H7 (cell line): Measurements from ENCODE around the gene USP37. TPM values are rescaled to one million over a fixed set of nuclear protein-coding genes. Genes with fewer than 3 reads are reported as not detected.
A peak's percentile ranks its signal among the peaks of the same experiment; 100 is the strongest.

Experiments
- DNase-seq: peaks from one replicate; pipeline ENCODE4 v3.0.0; 2012
- H3K27me3 ChIP-seq: 2 replicates; pipeline ENCODE4 v1.6.0; 2011; ENCODE audit warnings: mild to moderate bottlenecking, low read length; ENCODE audit not compliant: control insufficient read depth, insufficient read depth
- H3K36me3 ChIP-seq: replicated peaks from 2 replicates; pipeline ENCODE4 v1.5.1; 2011; ENCODE audit warnings: low read length; ENCODE audit not compliant: control insufficient read depth, insufficient read depth
- H3K4me3 ChIP-seq: 2 replicates; pipeline ENCODE4 v1.5.1; 2011; ENCODE audit warnings: low read depth, mild to moderate bottlenecking, control low read depth, low read length, moderate library complexity; ENCODE audit not compliant: insufficient read depth
- total RNA-seq: library from RNA; depleted of rRNA; stranded (reverse); fragments of >200 nt; shearing (Covaris generic); gene quantifications from 2 replicates; pipeline ENCODE4 v1.2.3, GENCODE V29; 2014

The USP37 gene
- total RNA-seq, 1 experiment from 2014 or later: 12.4 TPM

DNA sequence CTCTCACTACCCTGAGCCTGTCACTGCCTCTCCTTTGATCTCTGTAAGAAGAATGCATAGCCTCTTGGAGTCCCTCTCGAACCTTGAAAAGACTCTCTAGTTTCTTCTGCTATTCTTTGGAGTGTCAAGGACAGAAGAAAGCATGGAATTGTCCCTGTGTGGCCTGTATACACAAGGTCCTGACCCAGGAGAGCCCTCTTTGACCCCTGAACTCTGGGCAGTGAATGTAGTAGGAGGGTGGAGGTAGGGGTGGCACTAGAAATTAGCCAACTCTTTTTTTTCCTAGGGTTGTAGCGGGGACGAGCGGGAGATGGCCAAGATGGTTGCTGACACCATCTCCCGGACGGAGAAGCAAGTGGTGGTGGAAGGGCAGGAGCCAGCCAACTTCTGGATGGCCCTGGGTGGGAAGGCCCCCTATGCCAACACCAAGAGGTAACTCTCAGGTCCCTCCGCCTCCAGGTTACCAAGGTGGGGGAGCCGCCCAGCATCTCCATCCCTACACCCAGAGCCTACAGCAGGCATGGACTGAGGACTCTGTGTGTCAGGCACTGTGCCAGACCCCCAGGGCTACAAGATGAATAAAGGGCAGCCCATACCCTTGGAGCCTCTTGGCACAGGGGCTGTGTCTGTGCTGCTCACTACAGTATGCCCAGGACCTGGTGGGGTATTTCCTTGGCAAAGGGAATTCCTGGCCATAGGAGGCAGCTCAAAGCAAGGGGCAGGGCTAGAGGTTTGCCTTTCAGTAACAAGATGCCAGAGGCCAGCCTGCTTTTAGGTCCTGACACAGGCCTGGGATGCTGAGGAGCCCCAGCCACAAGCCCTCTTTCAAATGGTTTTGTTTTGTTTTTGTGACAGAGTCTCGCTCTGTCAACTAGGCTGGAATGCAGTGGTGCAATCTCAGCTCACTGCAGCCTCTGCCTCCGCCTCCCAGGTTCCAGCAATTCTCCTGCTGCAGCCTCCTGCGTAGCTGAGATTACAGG lies 132.9 kb downstream of the USP37 start:
- no peak overlapping the region for H3K4me3 ChIP-seq
- no peaks in the 10 kb centered on the region; the same call in 1 of the 2 replicates for H3K27me3 ChIP-seq
- no peak for DNase-seq
- no peaks in the 10 kb centered on the region for H3K36me3 ChIP-seq

DNA sequence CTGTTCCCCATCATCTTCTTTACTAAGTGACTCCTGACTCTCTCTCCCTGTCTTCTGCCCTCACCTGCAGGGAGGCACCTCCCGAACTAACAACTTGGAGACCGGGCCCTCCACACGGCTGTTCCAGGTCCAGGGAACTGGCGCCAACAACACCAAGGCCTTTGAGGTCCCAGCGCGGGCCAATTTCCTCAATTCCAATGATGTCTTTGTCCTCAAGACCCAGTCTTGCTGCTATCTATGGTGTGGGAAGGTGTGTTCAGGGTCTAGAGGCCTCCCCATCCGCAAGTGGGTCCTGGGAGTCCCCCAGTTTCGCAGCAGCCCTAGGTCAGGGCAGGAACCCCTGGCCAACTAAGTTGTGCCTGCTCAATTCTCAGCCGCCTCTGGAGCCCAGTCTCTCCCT lies 133.7 kb downstream of the USP37 start:
- Histone ChIP-seq H3K27me3 (no peaks in the 10 kb centered on the region; the same call in 1 of the 2 replicates), H3K4me3 (no peak overlapping the region), H3K36me3 (no peaks in the 10 kb centered on the region)
- DNase-seq: peak; percentile 23

DNA sequence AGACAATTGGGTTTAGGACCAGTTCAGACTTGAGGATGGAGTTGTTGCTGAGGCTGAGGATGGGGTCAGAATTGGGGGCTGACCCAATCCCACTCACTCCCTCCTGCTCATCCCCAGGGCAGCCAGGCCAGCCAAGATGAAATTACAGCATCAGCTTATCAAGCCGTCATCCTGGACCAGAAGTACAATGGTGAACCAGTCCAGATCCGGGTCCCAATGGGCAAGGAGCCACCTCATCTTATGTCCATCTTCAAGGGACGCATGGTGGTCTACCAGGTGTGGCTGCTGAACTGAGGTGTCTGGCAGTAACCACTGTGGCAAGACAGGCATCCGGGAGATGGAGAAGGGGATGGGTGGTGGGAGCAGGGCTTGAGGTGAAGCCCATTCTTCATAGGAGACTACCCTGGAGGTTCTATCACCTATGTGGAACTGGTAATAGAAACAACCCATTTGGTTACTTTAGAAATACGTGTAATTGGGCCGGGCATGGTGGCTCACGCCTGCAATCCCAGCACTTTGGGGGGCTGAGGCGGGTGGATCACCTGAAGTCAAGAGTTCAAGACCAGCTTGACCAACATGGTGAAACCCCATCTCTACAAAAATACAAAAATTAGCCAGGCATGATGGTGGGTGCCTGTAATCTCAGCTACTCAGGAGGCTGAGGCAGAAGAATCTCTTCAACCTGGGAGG lies 135.3 kb downstream of the USP37 start:
- Histone ChIP-seq H3K4me3 (no peak overlapping the region), H3K36me3 (no peaks in the 10 kb centered on the region), H3K27me3 (no peaks in the 10 kb centered on the region; the same call in 1 of the 2 replicates)
- DNase-seq: no peak

DNA sequence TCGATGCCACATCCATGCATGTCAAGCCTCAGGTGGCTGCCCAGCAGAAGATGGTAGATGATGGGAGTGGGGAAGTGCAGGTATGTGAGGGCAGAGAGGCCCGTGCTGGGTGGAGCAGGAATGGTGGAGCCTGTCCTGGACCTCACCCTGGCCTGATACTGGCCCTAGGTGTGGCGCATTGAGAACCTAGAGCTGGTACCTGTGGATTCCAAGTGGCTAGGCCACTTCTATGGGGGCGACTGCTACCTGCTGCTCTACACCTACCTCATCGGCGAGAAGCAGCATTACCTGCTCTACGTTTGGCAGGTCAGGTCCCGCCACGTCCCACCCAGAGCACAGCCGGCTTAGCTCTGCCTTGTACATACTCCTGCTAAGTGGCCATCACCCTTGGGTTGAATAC lies 136.3 kb downstream of the USP37 start:
- DNase-seq: no peak
- no peaks in the 10 kb centered on the region for H3K36me3 ChIP-seq
- no peak overlapping the region for H3K4me3 ChIP-seq
- H3K27me3 ChIP-seq: no peaks in the 10 kb centered on the region; the same call in 1 of the 2 replicates

DNA sequence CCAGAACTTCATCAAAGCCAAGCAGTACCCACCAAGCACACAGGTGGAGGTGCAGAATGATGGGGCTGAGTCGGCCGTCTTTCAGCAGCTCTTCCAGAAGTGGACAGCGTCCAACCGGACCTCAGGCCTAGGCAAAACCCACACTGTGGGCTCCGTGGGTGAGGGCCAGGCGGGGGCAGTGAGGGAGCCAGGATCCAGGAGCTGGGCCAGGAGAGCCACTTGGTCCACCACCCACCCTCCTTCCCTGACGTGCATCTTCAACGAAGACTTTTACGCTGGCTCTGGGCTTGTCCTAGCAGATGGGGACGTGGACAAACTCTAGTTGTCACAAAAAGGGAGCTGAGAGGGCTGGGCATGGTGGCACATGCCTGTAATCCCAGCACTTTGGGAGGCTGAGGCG lies 137.4 kb downstream of the USP37 start:
- Histone ChIP-seq H3K36me3 (no peaks in the 10 kb centered on the region), H3K27me3 (no peaks in the 10 kb centered on the region; the same call in 1 of the 2 replicates), H3K4me3 (no peak overlapping the region)
- peak; percentile 16 for DNase-seq

DNA sequence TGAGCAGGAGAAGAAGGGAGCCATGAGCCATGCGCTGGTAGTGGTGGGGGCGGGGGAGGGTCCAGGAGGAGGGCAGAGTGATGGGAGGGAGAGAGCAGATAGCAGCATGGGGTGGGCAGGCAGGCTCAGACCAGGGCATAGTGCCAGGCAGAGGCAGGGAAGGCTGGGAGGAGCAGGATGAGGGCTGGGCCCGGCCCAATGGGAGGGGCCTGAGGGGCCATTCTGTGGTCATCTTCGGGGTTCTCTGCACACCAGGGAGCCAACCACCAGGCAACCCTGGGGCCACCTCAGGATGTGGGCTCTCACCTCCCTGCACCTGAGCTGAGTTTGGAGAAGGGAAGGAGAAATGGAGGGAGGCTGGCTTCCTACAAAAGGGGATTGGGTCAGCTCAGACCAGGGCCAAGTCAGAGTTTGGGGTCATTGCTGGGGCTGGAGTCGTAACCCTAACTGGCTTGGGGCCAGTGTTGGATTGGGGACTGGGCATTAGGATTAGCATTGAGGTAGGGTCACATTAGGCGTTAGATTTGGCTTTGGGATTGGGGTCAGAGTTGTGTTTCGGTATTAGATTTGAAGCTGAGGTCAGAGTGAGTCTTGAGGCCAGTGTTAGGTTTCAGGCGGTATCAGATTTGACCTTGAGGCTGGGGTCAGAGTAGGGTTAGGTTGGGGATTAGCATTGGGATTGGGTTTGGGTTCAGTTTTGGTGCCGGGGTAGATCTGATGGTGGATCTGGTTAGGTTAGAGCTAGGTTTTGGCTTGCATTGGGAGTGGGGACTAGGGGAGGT lies 138.0 kb downstream of the USP37 start:
- no peaks in the 10 kb centered on the region for H3K36me3 ChIP-seq
- no peaks in the 10 kb centered on the region for H3K27me3 ChIP-seq
- DNase-seq: peak; percentile 49
- no peak overlapping the region for H3K4me3 ChIP-seq

DNA sequence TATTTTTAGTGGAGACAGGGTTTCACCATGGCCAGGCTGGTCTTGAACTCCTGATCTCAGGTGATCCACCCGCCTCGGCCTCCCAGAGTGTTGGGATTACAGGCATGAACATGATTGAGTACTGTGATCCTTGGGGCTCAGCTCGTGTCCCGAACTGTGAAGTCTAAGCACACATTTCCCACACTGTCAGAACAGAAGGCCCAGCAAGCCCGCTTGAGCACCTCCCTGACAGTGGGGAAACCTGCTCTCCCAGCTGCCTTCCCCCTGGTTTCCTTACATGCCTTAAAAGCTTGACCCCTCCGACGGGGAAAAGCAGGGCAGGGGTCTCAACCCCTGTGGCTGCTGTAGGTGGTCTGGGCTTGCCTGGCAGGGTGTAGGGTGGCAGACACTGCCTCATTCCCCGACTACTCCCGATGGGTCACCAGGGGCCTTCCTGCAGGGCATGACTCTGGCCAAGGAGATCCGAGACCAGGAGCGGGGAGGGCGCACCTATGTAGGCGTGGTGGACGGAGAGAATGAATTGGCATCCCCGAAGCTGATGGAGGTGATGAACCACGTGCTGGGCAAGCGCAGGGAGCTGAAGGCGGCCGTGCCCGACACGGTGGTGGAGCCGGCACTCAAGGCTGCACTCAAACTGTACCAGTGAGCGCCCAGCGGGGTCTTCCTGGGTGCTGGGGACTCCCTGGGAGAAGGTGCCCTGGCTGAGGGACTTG lies 139.1 kb downstream of the USP37 start:
- no peak overlapping the region for H3K4me3 ChIP-seq
- H3K36me3 ChIP-seq: no peaks in the 10 kb centered on the region
- no peaks in the 10 kb centered on the region for H3K27me3 ChIP-seq
- DNase-seq: peak; percentile 34

DNA sequence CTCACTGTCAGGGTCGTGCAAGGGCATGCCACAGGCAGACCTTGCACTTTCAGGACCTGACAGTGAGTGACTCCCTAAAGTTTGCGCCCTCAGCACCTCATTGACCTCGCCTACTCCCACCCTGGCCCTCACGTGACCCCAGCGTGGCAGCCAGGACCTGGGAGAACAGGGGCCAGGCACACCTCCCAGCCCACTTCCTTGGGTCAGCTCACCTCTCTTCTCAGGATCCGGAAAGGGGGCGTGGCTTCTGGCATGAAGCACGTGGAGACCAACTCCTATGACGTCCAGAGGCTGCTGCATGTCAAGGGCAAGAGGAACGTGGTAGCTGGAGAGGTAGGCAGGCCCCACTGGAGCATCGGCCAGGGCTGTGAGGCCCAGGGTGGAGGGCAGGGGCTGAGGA lies 140.4 kb downstream of the USP37 start:
- no peak overlapping the region for H3K4me3 ChIP-seq
- peak; percentile 74 for DNase-seq
- H3K27me3 ChIP-seq: no peaks in the 10 kb centered on the region
- no peaks in the 10 kb centered on the region for H3K36me3 ChIP-seq

DNA sequence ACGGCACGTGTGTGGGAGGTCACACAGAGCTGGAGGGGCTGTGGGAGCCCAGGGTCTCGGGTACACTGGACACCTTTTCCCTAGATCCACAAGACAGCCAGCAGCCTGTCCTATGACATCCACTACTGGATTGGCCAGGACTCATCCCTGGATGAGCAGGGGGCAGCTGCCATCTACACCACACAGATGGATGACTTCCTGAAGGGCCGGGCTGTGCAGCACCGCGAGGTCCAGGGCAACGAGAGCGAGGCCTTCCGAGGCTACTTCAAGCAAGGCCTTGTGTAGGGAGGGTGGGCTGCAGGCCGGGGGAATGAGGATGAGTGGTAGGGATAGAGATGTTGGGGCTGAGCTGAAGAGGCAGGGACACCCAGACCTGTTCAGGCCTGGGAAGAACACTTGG lies 142.6 kb downstream of the USP37 start:
- DNase-seq: peak; percentile 22
- Histone ChIP-seq H3K27me3 (no peaks in the 10 kb centered on the region), H3K36me3 (no peaks in the 10 kb centered on the region), H3K4me3 (no peak overlapping the region)

DNA sequence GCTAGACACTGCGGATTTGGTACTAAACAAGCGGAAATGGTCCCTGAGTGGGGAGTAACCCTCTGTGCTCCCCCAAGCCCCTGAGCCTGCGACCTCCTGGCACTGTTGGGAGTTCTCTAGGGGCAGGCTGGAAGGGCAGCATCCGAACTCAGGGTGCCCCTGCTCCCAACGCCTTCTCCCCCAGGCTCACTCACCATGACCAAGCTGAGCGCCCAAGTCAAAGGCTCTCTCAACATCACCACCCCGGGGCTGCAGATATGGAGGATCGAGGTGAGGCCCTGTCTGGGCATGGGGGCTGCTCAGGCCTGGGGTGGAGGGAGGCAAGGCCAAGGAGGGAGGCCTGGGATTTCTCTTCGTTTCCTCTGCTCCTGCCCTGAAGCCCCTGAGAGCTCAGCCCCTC lies 144.6 kb downstream of the USP37 start:
- H3K36me3 ChIP-seq: no peaks in the 10 kb centered on the region
- no peak overlapping the region for H3K4me3 ChIP-seq
- H3K27me3 ChIP-seq: no peaks in the 10 kb centered on the region
- peak; percentile 30 for DNase-seq

DNA sequence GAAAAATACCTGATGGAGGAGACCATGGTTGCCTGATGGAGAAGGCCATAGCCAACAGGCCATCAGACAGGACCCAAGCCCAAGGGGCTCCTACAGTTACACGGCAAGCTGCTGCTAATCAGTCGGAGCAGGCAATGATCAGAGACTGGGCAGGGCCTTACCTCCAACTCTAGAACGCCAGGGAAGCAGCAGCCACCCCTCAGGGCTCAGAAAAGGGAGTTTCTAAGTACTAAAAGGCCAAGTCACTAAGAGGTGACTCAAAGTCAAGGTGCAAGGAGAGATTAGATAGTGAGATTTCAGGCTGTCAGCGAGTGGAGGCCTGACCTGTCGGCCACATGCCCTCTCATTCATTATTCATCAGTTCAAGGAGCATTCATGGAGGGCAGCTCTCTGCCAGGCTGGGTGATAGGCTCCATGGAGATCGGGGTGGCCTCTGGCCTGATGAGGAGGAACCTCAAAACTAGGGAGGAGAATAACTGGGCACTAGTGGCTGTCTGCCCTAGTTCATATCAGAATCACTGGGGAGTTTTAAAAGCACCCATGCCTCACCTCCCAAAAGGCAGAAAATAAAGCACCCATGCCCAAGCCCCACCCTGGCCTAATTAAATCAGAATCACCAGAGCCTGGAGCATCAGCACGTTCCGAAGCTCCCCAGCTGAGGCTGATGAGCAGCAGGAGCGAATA lies 145.6 kb downstream of the USP37 start:
- Histone ChIP-seq H3K27me3 (no peaks in the 10 kb centered on the region), H3K36me3 (no peaks in the 10 kb centered on the region), H3K4me3 (no peak overlapping the region)
- DNase-seq: no peak

DNA sequence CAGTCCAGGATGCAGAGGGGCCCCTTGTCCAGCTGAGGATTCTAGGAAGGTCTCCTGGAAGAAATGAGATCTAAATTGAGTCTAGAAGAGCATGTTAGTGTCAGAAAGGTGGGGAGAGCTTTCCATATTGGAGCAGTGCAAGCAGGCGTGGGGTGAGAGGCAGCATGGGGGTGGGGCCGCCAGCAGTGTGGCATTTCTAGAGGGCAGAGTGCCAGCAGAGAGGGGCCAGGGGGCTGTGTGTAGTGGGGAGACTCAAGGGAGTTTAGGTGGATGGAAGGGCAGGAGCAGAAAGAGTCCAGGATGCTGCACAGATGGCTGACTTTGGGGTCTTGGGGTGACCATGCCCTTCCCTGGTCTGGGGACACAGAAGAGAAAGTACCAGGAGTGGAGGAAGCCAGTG lies 147.1 kb downstream of the USP37 start:
- Histone ChIP-seq H3K4me3 (no peak overlapping the region), H3K36me3 (no peaks in the 10 kb centered on the region), H3K27me3 (no peaks in the 10 kb centered on the region)
- peak; percentile 23 for DNase-seq

DNA sequence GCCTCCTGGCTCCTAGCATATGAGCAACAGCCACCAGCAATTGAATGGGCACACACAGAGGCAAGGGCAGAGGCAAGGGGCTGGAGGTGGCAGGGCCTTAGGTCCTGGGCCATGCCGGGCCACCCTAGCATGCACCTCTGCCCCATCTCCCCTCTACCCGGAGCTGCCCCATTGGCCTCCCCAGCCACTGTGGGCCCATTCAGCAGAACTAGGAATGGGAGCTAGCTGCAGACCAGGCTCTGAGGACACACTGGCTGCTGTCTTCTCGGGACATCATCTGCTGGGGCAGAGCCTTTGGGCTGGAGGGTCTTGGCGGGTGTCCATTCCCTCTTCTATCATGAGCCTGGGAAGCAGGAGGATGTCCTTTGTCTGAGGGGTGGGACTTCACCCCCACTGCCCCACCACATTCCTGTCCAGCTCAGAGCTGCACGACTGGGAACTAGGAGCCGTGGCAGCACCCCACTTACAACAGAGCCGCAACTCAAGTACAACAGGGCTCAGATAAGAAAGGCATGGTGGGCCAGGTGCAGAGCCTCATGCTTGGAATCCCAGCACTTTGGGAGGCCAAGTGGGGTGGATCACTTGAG lies 148.4 kb downstream of the USP37 start:
- Histone ChIP-seq H3K36me3 (no peaks in the 10 kb centered on the region), H3K4me3 (no peak overlapping the region), H3K27me3 (no peaks in the 10 kb centered on the region)
- DNase-seq: peak; percentile 37
